Effector memory CD4-positive, alpha-beta T cell (primary cell): ENCODE results near the gene TMEM86B.
"Not testable (repeated sequence)": the region's sequence is repeated elsewhere in the genome, so short reads cannot be mapped to it uniquely, and the experiment has no call there.

ENCODE experiments used
- DNase-seq, 3 donors: peaks; one replicate each; pipeline ENCODE4 v3.0.0-alpha.2; 2020
- H3K27ac ChIP-seq: 2 replicates; pipeline ENCODE4 v1.7.0; 2013; ENCODE audit warnings: mild to moderate bottlenecking, low read length, moderate library complexity; ENCODE audit not compliant: insufficient read depth, poor library complexity, severe bottlenecking
- H3K27me3 ChIP-seq: replicated peaks from 2 replicates; pipeline ENCODE4 v1.7.0; 2013; ENCODE audit warnings: mild to moderate bottlenecking, low read length; ENCODE audit not compliant: insufficient read depth, control insufficient read depth, poor library complexity, severe bottlenecking
- H3K36me3 ChIP-seq: 2 replicates; pipeline ENCODE4 v1.7.0; 2013; ENCODE audit warnings: mild to moderate bottlenecking, low read length, moderate library complexity; ENCODE audit not compliant: control insufficient read depth, insufficient read depth
- H3K4me1 ChIP-seq: 2 replicates; pipeline ENCODE4 v1.7.0; 2013; ENCODE audit warnings: low read length, mild to moderate bottlenecking; ENCODE audit not compliant: control insufficient read depth, insufficient read depth, poor library complexity, severe bottlenecking
- H3K4me3 ChIP-seq: 2 replicates; pipeline ENCODE4 v1.7.0; 2013; ENCODE audit warnings: low read length, low read depth, mild to moderate bottlenecking; ENCODE audit not compliant: insufficient read depth, poor library complexity, severe bottlenecking
- H3K9me3 ChIP-seq: 2 replicates; pipeline ENCODE4 v1.7.0; 2013; ENCODE audit warnings: mild to moderate bottlenecking, low read length, moderate library complexity; ENCODE audit not compliant: control insufficient read depth

Gene TMEM86B

GRCh38 chr19:55229789-55230182, 1.2 kb upstream of the TMEM86B start:
- Histone ChIP-seq H3K4me1 (no peaks in the 10 kb centered on the region), H3K27me3 (no peaks in the 10 kb centered on the region), H3K27ac (no peak overlapping the region), H3K9me3 (no peaks in the 10 kb centered on the region), H3K36me3 (peaks cover 81% of the 10 kb centered on the region), H3K4me3 (no peak overlapping the region)
- DNase-seq = no peak

GRCh38 chr19:55229145-55229788, 704 bp upstream of the TMEM86B start:
- H3K9me3 ChIP-seq = no peaks in the 10 kb centered on the region
- no peak overlapping the region for H3K27ac ChIP-seq
- H3K27me3 ChIP-seq = no peaks in the 10 kb centered on the region
- no peaks in the 10 kb centered on the region for H3K4me1 ChIP-seq
- peaks cover 76% of the 10 kb centered on the region for H3K36me3 ChIP-seq
- no peak overlapping the region for H3K4me3 ChIP-seq
- no peak for DNase-seq

GRCh38 chr19:55228015-55228391, 560 bp downstream of the TMEM86B start:
- Histone ChIP-seq H3K36me3 (peaks cover 63% of the 10 kb centered on the region), H3K9me3 (no peaks in the 10 kb centered on the region), H3K27ac (no peak overlapping the region), H3K4me3 (no peak overlapping the region), H3K27me3 (no peaks in the 10 kb centered on the region), H3K4me1 (no peaks in the 10 kb centered on the region)
- no peak for DNase-seq

GRCh38 chr19:55227241-55228014, 1.1 kb downstream of the TMEM86B start:
- Histone ChIP-seq H3K27me3 (no peaks in the 10 kb centered on the region), H3K4me1 (no peaks in the 10 kb centered on the region), H3K4me3 (no peak overlapping the region), H3K27ac (no peak overlapping the region), H3K36me3 (peaks cover 58% of the 10 kb centered on the region), H3K9me3 (no peaks in the 10 kb centered on the region)
- DNase-seq = no peak

- no peak overlapping the region for H3K4me3 ChIP-seq
- H3K27me3 ChIP-seq = no peaks in the 10 kb centered on the region
- H3K4me1 ChIP-seq = no peaks in the 10 kb centered on the region
- DNase-seq = no peak
- peaks cover 51% of the 10 kb centered on the region for H3K36me3 ChIP-seq
- no peak overlapping the region for H3K27ac ChIP-seq
- no peaks in the 10 kb centered on the region for H3K9me3 ChIP-seq
These were observed 1.8 kb downstream of the TMEM86B start for GRCh38 chr19:55226788-55227187.

GRCh38 chr19:55226273-55226672, 2.3 kb downstream of the TMEM86B start:
- Histone ChIP-seq H3K9me3 (no peaks in the 10 kb centered on the region), H3K4me3 (no peak overlapping the region), H3K27me3 (no peaks in the 10 kb centered on the region), H3K36me3 (peaks cover 46% of the 10 kb centered on the region), H3K4me1 (no peaks in the 10 kb centered on the region), H3K27ac (no peak overlapping the region)
- DNase-seq = no peak

GRCh38 chr19:55225415-55225958, 3.1 kb downstream of the TMEM86B start:
- H3K4me1 ChIP-seq = no peaks in the 10 kb centered on the region
- H3K9me3 ChIP-seq = no peaks in the 10 kb centered on the region
- H3K27me3 ChIP-seq = no peaks in the 10 kb centered on the region
- no peak for DNase-seq
- H3K36me3 ChIP-seq = peaks cover 39% of the 10 kb centered on the region
- no peak overlapping the region for H3K4me3 ChIP-seq
- H3K27ac ChIP-seq = no peak overlapping the region

GRCh38 chr19:55224679-55225414, 3.7 kb downstream of the TMEM86B start:
- H3K27me3 ChIP-seq, H3K27ac ChIP-seq, H3K4me3 ChIP-seq, H3K4me1 ChIP-seq, H3K9me3 ChIP-seq, DNase-seq: not testable (repeated sequence)
- H3K36me3 ChIP-seq = peaks cover 33% of the 10 kb centered on the region

GRCh38 chr19:55224038-55224665, 4.4 kb downstream of the TMEM86B start:
- no peaks in the 10 kb centered on the region for H3K4me1 ChIP-seq

More at GRCh38 chr19:55224038-55224665, 4.4 kb downstream of the TMEM86B start:
- Histone ChIP-seq H3K4me3 (no peak overlapping the region), H3K9me3 (no peaks in the 10 kb centered on the region), H3K36me3 (peaks cover 26% of the 10 kb centered on the region), H3K27me3 (no peaks in the 10 kb centered on the region), H3K27ac (no peak overlapping the region)
- DNase-seq = no peak
